ENCODE data around the gene COL1A1.
A peak's percentile ranks its signal among the peaks of the same experiment; 100 is the strongest.

DNA sequence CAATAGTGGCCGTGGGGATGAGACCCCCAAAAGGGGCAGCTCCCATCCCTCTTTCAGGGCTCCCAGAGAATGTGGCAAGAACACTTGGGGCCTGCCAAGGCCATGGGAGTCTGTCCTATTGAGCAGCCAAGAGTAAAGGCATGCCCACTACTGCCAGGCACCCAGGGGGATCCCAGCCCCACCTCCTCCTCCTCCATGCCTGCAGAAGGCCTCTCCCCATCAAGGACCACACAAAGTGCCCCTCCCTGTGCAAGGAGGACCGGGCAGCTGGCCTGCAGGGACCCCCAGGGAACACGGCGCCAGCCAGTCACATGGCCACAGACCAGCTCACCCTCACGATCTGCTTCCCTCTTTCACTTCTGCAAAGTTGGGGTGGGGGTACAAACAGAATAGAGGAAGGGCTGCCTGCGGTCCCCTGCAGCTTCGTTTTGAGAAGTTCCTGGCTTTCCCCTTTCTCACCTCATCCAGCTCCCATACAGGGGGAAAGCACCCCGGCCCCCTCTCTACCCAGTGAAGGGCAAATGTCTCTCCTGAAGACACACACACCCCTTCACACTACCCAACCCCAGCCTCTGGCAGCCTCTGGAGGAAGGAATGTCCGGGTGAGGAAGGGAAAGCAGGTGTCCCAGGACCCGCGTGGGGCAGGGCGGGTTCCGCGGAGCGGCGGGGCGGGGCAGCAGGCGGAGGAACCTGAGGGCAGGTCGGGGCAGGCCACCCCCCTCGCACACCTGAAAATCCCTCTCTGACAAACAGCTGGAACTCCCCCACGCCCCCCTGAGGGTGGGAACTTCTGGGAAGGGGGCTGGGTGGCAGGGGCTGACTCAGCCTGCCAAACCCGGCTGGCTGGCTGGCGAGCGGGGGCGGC is 53.0 kb downstream of the COL1A1 start:
- TF ChIP-seq, protein P1, sequence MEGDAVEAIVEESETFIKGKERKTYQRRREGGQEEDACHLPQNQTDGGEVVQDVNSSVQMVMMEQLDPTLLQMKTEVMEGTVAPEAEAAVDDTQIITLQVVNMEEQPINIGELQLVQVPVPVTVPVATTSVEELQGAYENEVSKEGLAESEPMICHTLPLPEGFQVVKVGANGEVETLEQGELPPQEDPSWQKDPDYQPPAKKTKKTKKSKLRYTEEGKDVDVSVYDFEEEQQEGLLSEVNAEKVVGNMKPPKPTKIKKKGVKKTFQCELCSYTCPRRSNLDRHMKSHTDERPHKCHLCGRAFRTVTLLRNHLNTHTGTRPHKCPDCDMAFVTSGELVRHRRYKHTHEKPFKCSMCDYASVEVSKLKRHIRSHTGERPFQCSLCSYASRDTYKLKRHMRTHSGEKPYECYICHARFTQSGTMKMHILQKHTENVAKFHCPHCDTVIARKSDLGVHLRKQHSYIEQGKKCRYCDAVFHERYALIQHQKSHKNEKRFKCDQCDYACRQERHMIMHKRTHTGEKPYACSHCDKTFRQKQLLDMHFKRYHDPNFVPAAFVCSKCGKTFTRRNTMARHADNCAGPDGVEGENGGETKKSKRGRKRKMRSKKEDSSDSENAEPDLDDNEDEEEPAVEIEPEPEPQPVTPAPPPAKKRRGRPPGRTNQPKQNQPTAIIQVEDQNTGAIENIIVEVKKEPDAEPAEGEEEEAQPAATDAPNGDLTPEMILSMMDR (IDR thresholded peaks at IDR 0.05): peak in 1 of 3 donors; percentile 26
- TF ChIP-seq POLR2A (IDR thresholded peaks at IDR 0.05) (no peak), POLR2AphosphoS5 (IDR thresholded peaks at IDR 0.05) (peak in 1 of 3 donors; percentile 8)
